Femur (tissue), 1 donor: ENCODE data around the gene SALL2.
"Not testable (repeated sequence)": the region's sequence is repeated elsewhere in the genome, so short reads cannot be mapped to it uniquely, and the experiment has no call there.

Experiments
- DNase-seq: peaks from one replicate; pipeline ENCODE4 v3.0.0-alpha.2; 2017

SALL2 gene

GRCh38 chr14:21525962-21526671 lies at the start of gene SALL2:
Gene SALL2, minus strand, starts transcription at chr14:21526346. Its CDS starts 219 bp downstream, at chr14:21526127.
- DNase-seq: peak; percentile 91

- no peak for DNase-seq
These were observed 49.5 kb upstream of the SALL2 start for GRCh38 chr14:21575661-21576060.

- DNase-seq: no peak
These were observed 46.5 kb upstream of the SALL2 start for GRCh38 chr14:21572604-21573003.

GRCh38 chr14:21558703-21559170 lies 32.6 kb upstream of the SALL2 start:
- no peak for DNase-seq

GRCh38 chr14:21557084-21557901 lies 31.1 kb upstream of the SALL2 start:
- peak; percentile 87 for DNase-seq

DNA sequence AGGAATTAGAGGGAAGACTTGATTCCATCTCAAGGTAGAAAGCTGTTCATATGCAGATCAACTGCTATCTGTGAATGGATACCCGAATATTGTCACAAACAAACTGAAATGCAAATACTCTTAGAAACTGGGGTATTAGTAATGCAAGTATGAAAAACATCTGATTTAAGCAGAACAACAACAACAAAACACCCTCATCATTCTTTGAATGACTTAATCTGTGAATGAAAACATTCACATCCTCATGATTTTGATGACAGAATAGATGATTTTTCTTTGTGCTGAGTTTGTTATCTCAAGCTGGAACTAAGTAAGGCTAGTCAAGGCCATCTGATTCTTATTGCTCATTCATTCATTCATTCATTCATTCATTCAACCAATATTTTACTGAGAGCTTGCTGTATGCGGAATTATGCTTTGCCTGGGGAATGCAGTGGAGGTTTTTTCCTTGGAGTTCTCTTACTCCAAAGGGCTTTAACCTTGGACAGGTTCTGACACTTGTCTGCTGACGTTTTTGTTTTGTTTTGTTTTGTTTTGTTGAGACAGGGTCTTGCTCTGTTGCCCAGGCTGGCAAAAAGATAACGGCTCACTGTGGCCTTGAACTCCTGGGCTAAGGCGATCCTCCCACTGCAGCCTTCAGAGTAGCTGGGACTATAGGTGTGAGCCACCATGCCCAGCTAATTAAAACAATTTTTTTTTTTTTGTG lies 30.4 kb upstream of the SALL2 start:
- no peak for DNase-seq

DNA sequence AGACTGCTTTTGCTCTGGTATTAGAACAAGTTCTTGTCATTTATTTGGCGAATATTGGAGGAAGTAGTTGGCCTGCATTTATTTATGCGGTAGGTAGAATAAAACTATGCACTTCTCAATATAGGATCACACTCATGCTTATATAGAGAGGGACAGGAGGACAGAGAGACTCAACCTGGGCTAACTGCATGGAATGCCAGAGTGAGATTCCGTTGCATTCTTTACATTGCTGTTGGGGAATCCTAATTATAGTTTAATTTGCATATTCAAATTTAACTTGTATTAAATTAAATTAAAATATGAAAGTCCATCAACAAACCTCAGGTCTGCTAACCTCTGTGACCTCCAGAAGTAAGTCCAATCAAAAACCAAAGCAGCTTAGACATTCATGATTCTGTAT lies 27.1 kb upstream of the SALL2 start:
- DNase-seq: no peak

- DNase-seq: not testable (repeated sequence)
These were observed 18.4 kb upstream of the SALL2 start for GRCh38 chr14:21544588-21544987.

DNA sequence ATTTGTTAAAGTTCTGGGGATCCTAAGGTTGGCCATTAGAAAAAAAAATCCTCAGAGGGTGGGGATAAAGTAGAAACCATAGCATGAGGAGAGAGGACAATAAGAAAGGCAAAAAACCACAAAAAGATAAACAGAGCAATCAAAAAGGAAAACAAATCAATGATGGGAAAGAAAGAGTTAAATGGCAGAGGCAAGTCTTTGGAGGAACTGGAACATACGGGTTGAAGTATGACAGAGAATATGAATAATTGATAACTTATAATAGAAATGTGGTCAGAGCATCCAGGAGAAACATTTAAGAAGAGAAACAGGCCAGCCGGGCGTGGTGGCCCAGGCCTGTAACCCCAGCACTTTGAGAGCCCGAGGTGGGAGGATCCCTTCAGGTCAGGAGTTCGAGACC lies 17.8 kb upstream of the SALL2 start:
- DNase-seq: no peak

GRCh38 chr14:21543521-21543960 lies 17.4 kb upstream of the SALL2 start:
- DNase-seq: no peak

DNA sequence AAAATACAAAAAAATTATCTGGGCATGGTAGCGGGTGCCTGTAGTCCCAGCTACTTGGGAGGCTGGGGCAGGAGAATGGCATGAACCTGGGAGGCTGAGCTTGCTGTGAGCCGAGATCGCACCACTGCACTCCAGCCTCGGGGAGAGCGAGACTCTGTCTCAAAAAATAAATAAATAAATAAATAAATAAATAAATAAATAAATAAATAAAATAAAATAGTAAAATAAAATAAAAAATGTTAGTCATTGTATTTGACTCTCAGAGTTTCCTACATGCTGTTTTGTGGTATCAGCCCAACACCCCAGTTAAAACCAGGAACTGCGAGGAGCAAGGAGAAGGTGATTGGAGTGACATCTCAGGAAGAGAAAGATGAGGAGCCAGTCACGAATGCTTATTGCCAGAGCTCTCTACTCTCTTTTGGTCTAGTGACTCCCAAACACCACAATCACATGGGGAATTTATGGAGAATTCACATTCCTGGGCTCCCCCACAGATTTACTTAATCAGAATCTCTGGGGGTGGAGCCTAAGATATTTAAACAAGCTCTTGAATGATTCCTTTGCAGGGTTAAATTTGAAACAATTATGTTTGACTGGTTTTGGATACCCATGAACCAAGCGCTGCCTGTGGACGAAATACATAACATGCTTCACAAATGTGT lies 15.4 kb upstream of the SALL2 start:
- DNase-seq: no peak

GRCh38 chr14:21539189-21539940 lies 13.2 kb upstream of the SALL2 start:
- DNase-seq: no peak

GRCh38 chr14:21537090-21537424 lies 10.9 kb upstream of the SALL2 start:
- no peak for DNase-seq

DNA sequence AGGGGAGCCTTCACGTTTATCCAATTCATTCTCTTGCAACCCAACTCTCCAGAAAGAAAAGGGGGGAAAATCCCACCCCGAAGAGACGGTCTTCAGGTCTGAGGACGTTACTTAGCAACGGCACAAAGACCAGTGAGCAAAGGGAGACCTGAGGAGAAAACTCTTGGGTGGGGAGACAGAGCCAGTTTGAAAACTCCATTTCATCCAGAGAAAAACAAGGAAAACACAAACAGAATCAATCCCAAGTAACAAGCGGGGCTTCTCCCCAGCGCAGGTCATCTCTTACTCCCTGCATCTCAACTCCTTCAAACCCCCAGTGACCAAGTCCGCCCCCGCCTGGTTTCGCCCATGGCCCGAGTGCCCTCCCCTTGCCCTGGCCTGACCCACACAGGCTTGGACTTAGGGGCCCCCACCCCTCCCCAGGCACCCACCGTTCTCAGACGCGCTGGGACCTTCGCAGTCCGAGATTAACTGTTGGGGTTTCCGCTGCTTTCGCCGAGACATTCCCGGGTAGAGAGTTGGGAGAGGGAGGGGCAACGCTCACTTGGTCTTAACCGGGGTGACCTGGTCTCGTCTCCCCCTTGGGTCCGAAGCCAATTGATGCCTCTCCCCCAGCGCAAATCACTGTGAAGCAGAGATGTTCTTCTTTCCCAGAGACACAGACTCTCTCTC lies 10.4 kb upstream of the SALL2 start:
- DNase-seq: peak; percentile 17

DNA sequence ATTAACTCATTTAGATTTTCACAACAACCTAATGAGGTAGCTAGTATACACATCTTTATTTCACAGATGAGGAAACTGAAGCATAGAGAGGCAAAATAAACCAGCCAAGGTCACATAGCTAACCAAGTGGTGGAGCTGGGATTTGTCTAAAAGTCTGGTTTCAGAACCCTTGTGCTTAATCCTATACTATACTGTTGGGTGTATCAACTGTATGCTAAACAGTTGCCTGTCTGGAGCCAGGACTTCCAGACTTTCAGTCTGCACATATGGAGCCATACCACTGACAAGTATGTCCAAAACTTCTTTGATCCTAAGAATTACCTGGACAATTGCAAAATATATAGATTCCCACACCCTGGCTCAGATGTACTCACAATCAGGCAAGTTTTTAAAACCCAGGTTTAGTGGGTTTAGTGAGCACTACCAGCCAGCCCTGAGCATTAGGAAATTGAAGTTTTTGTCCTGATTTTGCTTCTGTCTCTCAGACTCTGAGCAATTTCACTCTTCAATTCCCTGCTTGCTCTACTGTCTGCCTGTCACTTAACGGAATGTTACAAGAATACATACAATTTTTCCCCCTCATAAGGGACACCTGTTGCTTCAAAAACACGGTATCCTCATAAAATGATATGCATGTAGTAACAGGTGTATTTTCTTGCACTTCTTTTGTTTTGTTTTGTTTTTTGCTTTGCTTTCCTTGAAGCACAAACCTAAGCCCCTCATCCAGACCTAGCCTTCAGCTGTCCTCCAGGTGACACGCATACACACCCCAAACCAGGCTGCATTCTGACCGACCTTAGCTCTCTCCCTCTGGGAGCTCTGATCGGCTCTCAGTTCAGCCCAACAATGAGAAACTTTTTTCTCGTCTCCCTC lies 9.6 kb upstream of the SALL2 start:
- DNase-seq: no peak

- DNase-seq: no peak
These were observed 8.4 kb upstream of the SALL2 start for GRCh38 chr14:21534576-21534975.

GRCh38 chr14:21533294-21533693 lies 7.1 kb upstream of the SALL2 start:
- DNase-seq: no peak

- no peak for DNase-seq
These were observed 3.4 kb upstream of the SALL2 start for GRCh38 chr14:21529515-21529914.

GRCh38 chr14:21528381-21529348 lies 2.5 kb upstream of the SALL2 start:
- no peak for DNase-seq
